Left ventricle myocardium inferior (tissue), 1 donor: ENCODE data around the gene C10orf62. TPM values are rescaled to one million over a fixed set of nuclear protein-coding genes. Genes with fewer than 3 reads are reported as not detected.
A peak's percentile ranks its signal among the peaks of the same experiment; 100 is the strongest.
"Not testable (repeated sequence)": the region's sequence is repeated elsewhere in the genome, so short reads cannot be mapped to it uniquely, and the experiment has no call there.

ENCODE experiments used
- DNase-seq: peaks from one replicate; pipeline ENCODE4 v3.0.0-alpha.2; 2020
- H3K27ac ChIP-seq: fragments of 200-600 bp; replicated peaks from 2 replicates; pipeline ENCODE4 v1.8.0; 2021
- H3K27me3 ChIP-seq: fragments of 200-600 bp; 2 replicates; pipeline ENCODE4 v1.8.0; 2021; ENCODE audit warnings: low read depth
- H3K36me3 ChIP-seq: fragments of 200-600 bp; 2 replicates; pipeline ENCODE4 v1.8.0; 2021
- H3K4me1 ChIP-seq: fragments of 200-600 bp; 2 replicates; pipeline ENCODE4 v1.8.0; 2021
- H3K4me3 ChIP-seq: fragments of 200-600 bp; 2 replicates; pipeline ENCODE4 v1.8.0; 2021; ENCODE audit warnings: mild to moderate bottlenecking, moderate library complexity
- H3K9me3 ChIP-seq: fragments of 200-600 bp; replicated peaks from 2 replicates; pipeline ENCODE4 v1.8.0; 2021
- intact Hi-C: fragments of 100-400 bp; cut with micrococcal nuclease; formaldehyde crosslinking; loops from one replicate; pipeline ENCODE4 v1.11.0; 2022
- total RNA-seq: library from RNA; stranded (reverse); fragmentation: NEBNext Ultra II Directional; extraction: Animal tissue kit (Norgen Biotek cat#: 25700); gene quantifications from one replicate; pipeline ENCODE4 v1.2.1, GENCODE V29; 2021
- TF ChIP-seq, protein P1 (sequence below): fragments of 200-600 bp; IDR thresholded peaks from 2 replicates; pipeline ENCODE4 v1.8.0; 2021; ENCODE audit warnings: antibody characterized with exemption, mild to moderate bottlenecking, borderline replicate concordance
- donor health status: DM: no; HTN: yes; CAD: no; lungs with severe emphysema.

The C10orf62 gene
- total RNA-seq, 1 donor from 2014 or later, result 1.5 TPM

GRCh38 chr10:97631098-97631497 lies 41.6 kb downstream of the C10orf62 start:
- Histone ChIP-seq H3K27me3 (no peaks in the 10 kb centered on the region), H3K36me3 (no peaks in the 10 kb centered on the region), H3K4me3 (no peak overlapping the region), H3K27ac (no peak overlapping the region), H3K4me1 (peaks cover 22% of the 10 kb centered on the region), H3K9me3 (no peaks in the 10 kb centered on the region)
- TF ChIP-seq, protein P1, sequence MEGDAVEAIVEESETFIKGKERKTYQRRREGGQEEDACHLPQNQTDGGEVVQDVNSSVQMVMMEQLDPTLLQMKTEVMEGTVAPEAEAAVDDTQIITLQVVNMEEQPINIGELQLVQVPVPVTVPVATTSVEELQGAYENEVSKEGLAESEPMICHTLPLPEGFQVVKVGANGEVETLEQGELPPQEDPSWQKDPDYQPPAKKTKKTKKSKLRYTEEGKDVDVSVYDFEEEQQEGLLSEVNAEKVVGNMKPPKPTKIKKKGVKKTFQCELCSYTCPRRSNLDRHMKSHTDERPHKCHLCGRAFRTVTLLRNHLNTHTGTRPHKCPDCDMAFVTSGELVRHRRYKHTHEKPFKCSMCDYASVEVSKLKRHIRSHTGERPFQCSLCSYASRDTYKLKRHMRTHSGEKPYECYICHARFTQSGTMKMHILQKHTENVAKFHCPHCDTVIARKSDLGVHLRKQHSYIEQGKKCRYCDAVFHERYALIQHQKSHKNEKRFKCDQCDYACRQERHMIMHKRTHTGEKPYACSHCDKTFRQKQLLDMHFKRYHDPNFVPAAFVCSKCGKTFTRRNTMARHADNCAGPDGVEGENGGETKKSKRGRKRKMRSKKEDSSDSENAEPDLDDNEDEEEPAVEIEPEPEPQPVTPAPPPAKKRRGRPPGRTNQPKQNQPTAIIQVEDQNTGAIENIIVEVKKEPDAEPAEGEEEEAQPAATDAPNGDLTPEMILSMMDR, result no peak
- DNase-seq, result no peak
- intact Hi-C loops, result no loop called here

GRCh38 chr10:97632949-97633884 lies 43.7 kb downstream of the C10orf62 start, which contains the start of gene MORN4:
Gene MORN4, minus strand, starts transcription at chr10:97633500. Its CDS starts 13,847 bp downstream, at chr10:97619653.
- peak; percentile 93 for DNase-seq
- peak within 1 kb of the TSS; percentile 83 for H3K27ac ChIP-seq
- no peaks in the 10 kb centered on the region for H3K9me3 ChIP-seq
- H3K27me3 ChIP-seq, result no peaks in the 10 kb centered on the region
- TF ChIP-seq, protein P1, result no peak
- peak within 1 kb of the TSS; percentile 75 for H3K4me3 ChIP-seq
- H3K36me3 ChIP-seq, result no peaks in the 10 kb centered on the region
- intact Hi-C loops, result no loop called here
- H3K4me1 ChIP-seq, result peaks cover 14% of the 10 kb centered on the region

GRCh38 chr10:97633921-97634320 lies 44.4 kb downstream of the C10orf62 start:
- H3K27ac ChIP-seq, result peak overlapping the region; percentile 83
- peaks cover 14% of the 10 kb centered on the region for H3K4me1 ChIP-seq
- H3K9me3 ChIP-seq, result no peaks in the 10 kb centered on the region
- no peaks in the 10 kb centered on the region for H3K36me3 ChIP-seq
- H3K27me3 ChIP-seq, result no peaks in the 10 kb centered on the region
- peak overlapping the region; percentile 75 for H3K4me3 ChIP-seq
- no peak for DNase-seq
- TF ChIP-seq, protein P1, result peak; percentile 29
- intact Hi-C loops, result no loop called here

DNA sequence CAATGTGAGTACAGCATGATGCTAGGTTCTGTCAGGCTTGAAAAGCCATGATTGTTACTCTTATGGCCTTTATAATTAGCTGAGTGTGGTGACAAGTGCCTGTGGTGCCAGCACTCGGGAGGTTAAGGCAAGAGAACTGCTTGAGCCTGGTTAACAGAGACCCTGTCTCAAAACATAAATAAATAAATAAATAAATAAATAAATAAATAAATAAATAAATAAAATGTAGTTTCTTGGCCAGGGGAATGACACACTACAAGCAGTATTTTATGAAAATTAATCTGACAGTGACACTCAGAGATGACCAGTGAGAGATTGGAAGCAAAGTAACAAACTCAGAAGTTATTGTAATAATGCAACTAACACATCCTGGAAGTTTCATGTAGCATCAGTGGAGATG lies 46.1 kb downstream of the C10orf62 start:
- H3K36me3 ChIP-seq, result no peaks in the 10 kb centered on the region
- TF ChIP-seq, protein P1, result no peak
- no peak for DNase-seq
- no peaks in the 10 kb centered on the region for H3K9me3 ChIP-seq
- intact Hi-C loops, result no loop called here
- no peak overlapping the region for H3K27ac ChIP-seq
- H3K27me3 ChIP-seq, result no peaks in the 10 kb centered on the region
- H3K4me1 ChIP-seq, result peaks cover 14% of the 10 kb centered on the region
- no peak overlapping the region for H3K4me3 ChIP-seq

DNA sequence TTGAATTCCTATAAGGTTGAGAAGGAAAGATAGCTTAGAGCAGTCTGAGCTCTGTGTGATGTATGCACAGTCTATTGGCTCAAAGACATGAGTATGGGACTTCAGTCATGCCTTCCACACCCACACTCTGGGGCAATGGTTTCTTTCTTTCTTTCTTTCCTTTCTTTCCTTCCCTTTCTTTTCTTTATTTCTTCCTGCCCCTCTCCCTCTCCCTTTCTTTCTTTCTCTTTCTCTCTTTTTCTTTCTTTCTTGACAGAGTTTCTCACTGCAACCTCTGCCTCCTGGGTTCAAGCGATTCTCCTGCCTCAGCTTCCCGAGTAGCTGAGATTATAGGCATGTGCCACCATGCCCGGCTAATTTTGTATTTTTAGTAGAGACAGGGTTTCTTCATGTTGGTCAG lies 49.6 kb downstream of the C10orf62 start:
- peaks cover 21% of the 10 kb centered on the region for H3K4me1 ChIP-seq
- H3K4me3 ChIP-seq, H3K27ac ChIP-seq, DNase-seq, intact Hi-C loops, H3K27me3 ChIP-seq, H3K9me3 ChIP-seq, H3K36me3 ChIP-seq: not testable (repeated sequence)
